Endometrial microvascular endothelial cells (primary cell): ENCODE measurements around the gene PSME1. TPM values are rescaled to one million over a fixed set of nuclear protein-coding genes. Genes with fewer than 3 reads are reported as not detected.

Experiments used
- in situ Hi-C: cut with HindIII; loops from 2 replicates; pipeline ENCODE4 v1.10.0; 2017; ENCODE audit warnings: low sequenced_read_pairs, low pct_unique_long_range_greater_than_20kb; ENCODE audit errors: inconsistent ontology term
- total RNA-seq: library from RNA; depleted of rRNA; stranded (reverse); fragments of >200 nt; gene quantifications from one replicate; pipeline ENCODE4 v1.2.3, GENCODE V29; 2015; ENCODE audit errors: inconsistent ontology term

Gene PSME1
- total RNA-seq, 1 donor from 2014 or later: 239 TPM

GRCh38 chr14:24123424-24124417 is 12.3 kb upstream of the PSME1 start:
- in situ Hi-C loops: no loop called here

GRCh38 chr14:24126939-24127338 is 9.1 kb upstream of the PSME1 start:
- in situ Hi-C loops: no loop called here

GRCh38 chr14:24127673-24128072 is 8.3 kb upstream of the PSME1 start:
- in situ Hi-C loops: no loop called here

- in situ Hi-C loops: no loop called here
Observed at GRCh38 chr14:24129410-24129998, 6.5 kb upstream of the PSME1 start.

- in situ Hi-C loops: no loop called here
Observed at GRCh38 chr14:24130380-24130716, 5.6 kb upstream of the PSME1 start, which contains the start of gene FITM1. TSS of gene FITM1 (plus strand) at chr14:24130659. CDS start at chr14:24131564, 905 bp downstream.

- in situ Hi-C loops: no loop called here
Observed at GRCh38 chr14:24130717-24131548, 5.1 kb upstream of the PSME1 start.

- in situ Hi-C loops: no loop called here
Observed at GRCh38 chr14:24131549-24131966, 4.4 kb upstream of the PSME1 start.

GRCh38 chr14:24132061-24132685 is 3.8 kb upstream of the PSME1 start:
- in situ Hi-C loops: no loop called here

GRCh38 chr14:24132976-24133375 is 3.0 kb upstream of the PSME1 start:
- in situ Hi-C loops: no loop called here

GRCh38 chr14:24133735-24134134 is 2.3 kb upstream of the PSME1 start:
- in situ Hi-C loops: no loop called here

GRCh38 chr14:24135584-24135833 is 485 bp upstream of the PSME1 start:
- in situ Hi-C loops: no loop called here

- in situ Hi-C loops: no loop called here
Observed at GRCh38 chr14:24136684-24137528, 912 bp downstream of the PSME1 start.

- in situ Hi-C loops: no loop called here
Observed at GRCh38 chr14:24137529-24138395, 1.8 kb downstream of the PSME1 start.

- in situ Hi-C loops: no loop called here
Observed at GRCh38 chr14:24138396-24139271, 2.6 kb downstream of the PSME1 start.

GRCh38 chr14:24139272-24139934 is 3.4 kb downstream of the PSME1 start:
- in situ Hi-C loops: no loop called here
